Measurements from ENCODE around the gene HSD17B8. TPM values are rescaled to one million over a fixed set of nuclear protein-coding genes. Genes with fewer than 3 reads are reported as not detected.

HSD17B8 gene
- total RNA-seq, 1 experiment from 2014 or later = 4.2 TPM

GRCh38 chr6:33236328-33236727 lies 31.9 kb downstream of the HSD17B8 start:
- Histone ChIP-seq H3K4me3 (ENCODE audit: low read length) (no peak overlapping the region), H3K27me3 (ENCODE audit: low read length) (peaks cover 41% of the 10 kb centered on the region)
- CTCF ChIA-PET = no interaction called here

GRCh38 chr6:33236852-33237251 lies 32.4 kb downstream of the HSD17B8 start:
- no peaks in the 10 kb centered on the region for H3F3A ChIP-seq (ENCODE audit: low read length, unreplicated experiment)
- CTCF ChIA-PET = no interaction called here

More at GRCh38 chr6:33236328-33236727, 31.9 kb downstream of the HSD17B8 start:
- H3K4me2 ChIP-seq (ENCODE audit: low read length) = no peak overlapping the region
- POLR2A ChIA-PET (ENCODE audit: unreplicated experiment) = no interaction called here
- H3K79me2 ChIP-seq (ENCODE audit: low read length) = no peaks in the 10 kb centered on the region
- TF ChIP-seq CTCF (conservative IDR thresholded peaks at IDR 0.05; ENCODE audit: low read depth, low read length) = no peak
- TF ChIP-seq EZH2phosphoT487 (IDR thresholded peaks at IDR 0.05; ENCODE audit: borderline replicate concordance, low read length) = no peak
- TF ChIP-seq EZH2 (IDR thresholded peaks at IDR 0.05; ENCODE audit: low read length, unreplicated experiment) = no peak
- no peak for ATAC-seq
- no peak overlapping the region for H3K27ac ChIP-seq (ENCODE audit: low read length)
- H4K20me1 ChIP-seq (ENCODE audit: low read length) = no peaks in the 10 kb centered on the region
- DNase-seq = no peak
- no peaks in the 10 kb centered on the region for H3K4me1 ChIP-seq (ENCODE audit: insufficient read depth, low read length)
- H3K9me2 ChIP-seq (replicated peaks; ENCODE audit: low read length) = no peaks in the 10 kb centered on the region
- BruUV-seq (replicated peaks) = no TSS peak
- H2AFZ ChIP-seq (ENCODE audit: low read length) = no peak overlapping the region
- intact Hi-C loops (cut with micrococcal nuclease) = no loop called here
- no peak overlapping the region for H3K9ac ChIP-seq (ENCODE audit: low read length)
- H3F3A ChIP-seq (ENCODE audit: low read length, unreplicated experiment) = no peaks in the 10 kb centered on the region
- H3K9me3 ChIP-seq (ENCODE audit: low read length) = no peaks in the 10 kb centered on the region
- no peaks in the 10 kb centered on the region for H3K36me3 ChIP-seq (ENCODE audit: low read depth, low read length)

GRCh38 chr6:33237741-33238140 lies 33.3 kb downstream of the HSD17B8 start:
- H3K27ac ChIP-seq (ENCODE audit: low read length) = no peak overlapping the region
- TF ChIP-seq EZH2phosphoT487 (IDR thresholded peaks at IDR 0.05; ENCODE audit: borderline replicate concordance, low read length) (no peak), EZH2 (IDR thresholded peaks at IDR 0.05; ENCODE audit: low read length, unreplicated experiment) (no peak), CTCF (conservative IDR thresholded peaks at IDR 0.05; ENCODE audit: low read depth, low read length) (no peak)
- no peaks in the 10 kb centered on the region for H4K20me1 ChIP-seq (ENCODE audit: low read length)
- no TSS peak for BruUV-seq (replicated peaks)
- CTCF ChIA-PET = no interaction called here
- no peak overlapping the region for H2AFZ ChIP-seq (ENCODE audit: low read length)
- H3F3A ChIP-seq (ENCODE audit: low read length, unreplicated experiment) = no peaks in the 10 kb centered on the region
- no peak overlapping the region for H3K4me3 ChIP-seq (ENCODE audit: low read length)
- no peak overlapping the region for H3K9ac ChIP-seq (ENCODE audit: low read length)
- DNase-seq (no peak), ATAC-seq (no peak)
- H3K4me1 ChIP-seq (ENCODE audit: insufficient read depth, low read length) = no peaks in the 10 kb centered on the region
- intact Hi-C loops (cut with micrococcal nuclease) = no loop called here
- POLR2A ChIA-PET (ENCODE audit: unreplicated experiment) = no interaction called here
- no peaks in the 10 kb centered on the region for H3K9me2 ChIP-seq (replicated peaks; ENCODE audit: low read length)
- H3K9me3 ChIP-seq (ENCODE audit: low read length) = no peaks in the 10 kb centered on the region
- no peak overlapping the region for H3K4me2 ChIP-seq (ENCODE audit: low read length)
- H3K79me2 ChIP-seq (ENCODE audit: low read length) = no peaks in the 10 kb centered on the region
- no peaks in the 10 kb centered on the region for H3K36me3 ChIP-seq (ENCODE audit: low read depth, low read length)
- peaks cover 37% of the 10 kb centered on the region for H3K27me3 ChIP-seq (ENCODE audit: low read length)

More at GRCh38 chr6:33236852-33237251, 32.4 kb downstream of the HSD17B8 start:
- H3K36me3 ChIP-seq (ENCODE audit: low read depth, low read length) = no peaks in the 10 kb centered on the region
- no peak overlapping the region for H3K27ac ChIP-seq (ENCODE audit: low read length)
- H3K4me3 ChIP-seq (ENCODE audit: low read length) = no peak overlapping the region
- no peaks in the 10 kb centered on the region for H3K79me2 ChIP-seq (ENCODE audit: low read length)
- intact Hi-C loops (cut with micrococcal nuclease) = no loop called here
- no peaks in the 10 kb centered on the region for H3K4me1 ChIP-seq (ENCODE audit: insufficient read depth, low read length)
- no peaks in the 10 kb centered on the region for H3K9me2 ChIP-seq (replicated peaks; ENCODE audit: low read length)
- no peak for TF ChIP-seq CTCF (conservative IDR thresholded peaks at IDR 0.05; ENCODE audit: low read depth, low read length)
- no peak overlapping the region for H3K9ac ChIP-seq (ENCODE audit: low read length)
- H4K20me1 ChIP-seq (ENCODE audit: low read length) = no peaks in the 10 kb centered on the region
- H3K4me2 ChIP-seq (ENCODE audit: low read length) = no peak overlapping the region
- DNase-seq (no peak), ATAC-seq (no peak)
- peaks cover 38% of the 10 kb centered on the region for H3K27me3 ChIP-seq (ENCODE audit: low read length)
- POLR2A ChIA-PET (ENCODE audit: unreplicated experiment) = no interaction called here
- H3K9me3 ChIP-seq (ENCODE audit: low read length) = no peaks in the 10 kb centered on the region
- no TSS peak for BruUV-seq (replicated peaks)
- H2AFZ ChIP-seq (ENCODE audit: low read length) = no peak overlapping the region

All from PC-3 (cell line).